ENCODE results near the gene GBE1. TPM values are rescaled to one million over a fixed set of nuclear protein-coding genes. Genes with fewer than 3 reads are reported as not detected.

The GBE1 gene
- total and polyA plus RNA-seq, 9 of the 15 experiments (the other 6 are each of a cell fraction or from before 2014, with no cell fraction given): 7.9 to 25.6 (median 13.1) TPM

DNA sequence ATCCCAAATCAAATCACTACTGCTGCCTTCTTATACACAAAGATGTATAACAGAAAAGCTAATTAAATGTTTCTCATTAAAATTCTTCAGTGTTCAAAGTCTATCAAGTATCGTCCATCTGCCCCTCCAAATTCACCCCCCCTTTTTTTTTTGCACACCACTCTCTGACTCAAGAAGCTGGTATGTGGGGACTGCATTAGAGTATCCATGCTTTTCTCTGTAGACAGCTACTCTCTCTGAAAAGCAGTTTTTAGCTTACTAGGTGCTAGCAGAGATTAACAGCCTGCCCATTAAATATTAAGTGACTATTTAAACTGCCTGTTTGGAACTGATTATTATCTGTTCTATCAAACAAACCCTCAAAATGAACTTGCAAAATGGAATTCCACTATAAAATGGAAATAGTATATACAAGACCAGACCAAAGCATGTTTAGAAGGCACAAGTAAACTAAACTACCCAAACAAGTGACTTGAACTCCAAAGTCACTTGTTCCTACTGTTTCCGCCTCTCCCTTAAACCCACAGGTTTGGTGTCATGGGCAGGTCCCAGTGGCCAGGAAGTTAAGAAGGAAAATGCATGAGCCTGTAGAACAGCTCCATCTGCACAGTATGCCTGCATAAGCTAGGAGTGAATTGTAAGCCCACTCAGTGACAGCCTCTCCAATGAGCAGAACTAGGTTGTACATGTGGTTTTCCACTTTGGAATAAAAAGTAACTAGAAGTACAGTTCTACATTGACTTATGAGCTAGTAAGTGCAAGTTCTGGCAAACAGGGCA is 32.5 kb downstream of the GBE1 start:
- Histone ChIP-seq H3K4me3 (no peak overlapping the region), H3K4me1 (replicated peaks in 1 of 2; ENCODE audit: control insufficient read depth in 2 of 2, insufficient read depth in 2 of 2, low read length in 2 of 2) (peaks cover 0 to 3% of the 10 kb centered on the region in 2 experiments; a peak in 2 of 5 replicates), H3K27me3 (ENCODE audit: control insufficient read depth in 2 of 2, insufficient read depth in 2 of 2, low read length in 2 of 2) (no peaks in the 10 kb centered on the region), H3K79me2 (ENCODE audit: control insufficient read depth, insufficient read depth, low read length) (no peaks in the 10 kb centered on the region; the same call in 2 of the 3 replicates), H3K36me3 (ENCODE audit: control insufficient read depth, insufficient read depth, low read length) (no peaks in the 10 kb centered on the region), H3K27ac (ENCODE audit: extremely low read depth, low read depth, low read length) (no peak overlapping the region), H3K9me1 (ENCODE audit: control insufficient read depth, insufficient read depth, low read length) (no peaks in the 10 kb centered on the region), H4K20me1 (replicated peaks; ENCODE audit: control insufficient read depth, insufficient read depth, low read length) (no peaks in the 10 kb centered on the region), H3K9me3 (replicated peaks; ENCODE audit: control insufficient read depth, insufficient read depth, low read depth, low read length) (no peaks in the 10 kb centered on the region), H2AFZ (ENCODE audit: low read depth, low read length) (no peak overlapping the region), H3K4me2 (ENCODE audit: insufficient read depth, low read length) (no peak overlapping the region), H3K9ac (ENCODE audit: insufficient read depth in 1 of 2, low read depth in 2 of 2, low read length in 2 of 2) (no peak overlapping the region)
- intact Hi-C loops (cut with micrococcal nuclease) (no loop called here), in situ Hi-C loops (cut with MboI) (no loop called here)
- FAIRE-seq (no peak), DNase-seq (ENCODE audit: extremely low read depth in 1 of 4, low spot score in 3 of 4) (no peak), ATAC-seq (no peak)
- POLR2A ChIA-PET: no interaction called here
- CTCF ChIA-PET (ENCODE audit: low intra/inter-chr PET ratio): no interaction called here
- no TSS peak for BruUV-seq (replicated peaks)
- WGBS (ENCODE audit: insufficient coverage, low coverage, missing lambda C conversion rate): 100% methylated on average over 1 of the region's 2 CpGs
- TF ChIP-seq NFE2 (IDR thresholded peaks at IDR 0.05; ENCODE audit: low read depth): no peak
- TF ChIP-seq, protein P1, sequence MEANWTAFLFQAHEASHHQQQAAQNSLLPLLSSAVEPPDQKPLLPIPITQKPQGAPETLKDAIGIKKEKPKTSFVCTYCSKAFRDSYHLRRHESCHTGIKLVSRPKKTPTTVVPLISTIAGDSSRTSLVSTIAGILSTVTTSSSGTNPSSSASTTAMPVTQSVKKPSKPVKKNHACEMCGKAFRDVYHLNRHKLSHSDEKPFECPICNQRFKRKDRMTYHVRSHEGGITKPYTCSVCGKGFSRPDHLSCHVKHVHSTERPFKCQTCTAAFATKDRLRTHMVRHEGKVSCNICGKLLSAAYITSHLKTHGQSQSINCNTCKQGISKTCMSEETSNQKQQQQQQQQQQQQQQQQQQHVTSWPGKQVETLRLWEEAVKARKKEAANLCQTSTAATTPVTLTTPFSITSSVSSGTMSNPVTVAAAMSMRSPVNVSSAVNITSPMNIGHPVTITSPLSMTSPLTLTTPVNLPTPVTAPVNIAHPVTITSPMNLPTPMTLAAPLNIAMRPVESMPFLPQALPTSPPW (CRISPR knock-in tag; IDR thresholded peaks at IDR 0.05): peak; percentile 30; the same call in 1 of the 2 replicates
- TF ChIP-seq, protein P2, sequence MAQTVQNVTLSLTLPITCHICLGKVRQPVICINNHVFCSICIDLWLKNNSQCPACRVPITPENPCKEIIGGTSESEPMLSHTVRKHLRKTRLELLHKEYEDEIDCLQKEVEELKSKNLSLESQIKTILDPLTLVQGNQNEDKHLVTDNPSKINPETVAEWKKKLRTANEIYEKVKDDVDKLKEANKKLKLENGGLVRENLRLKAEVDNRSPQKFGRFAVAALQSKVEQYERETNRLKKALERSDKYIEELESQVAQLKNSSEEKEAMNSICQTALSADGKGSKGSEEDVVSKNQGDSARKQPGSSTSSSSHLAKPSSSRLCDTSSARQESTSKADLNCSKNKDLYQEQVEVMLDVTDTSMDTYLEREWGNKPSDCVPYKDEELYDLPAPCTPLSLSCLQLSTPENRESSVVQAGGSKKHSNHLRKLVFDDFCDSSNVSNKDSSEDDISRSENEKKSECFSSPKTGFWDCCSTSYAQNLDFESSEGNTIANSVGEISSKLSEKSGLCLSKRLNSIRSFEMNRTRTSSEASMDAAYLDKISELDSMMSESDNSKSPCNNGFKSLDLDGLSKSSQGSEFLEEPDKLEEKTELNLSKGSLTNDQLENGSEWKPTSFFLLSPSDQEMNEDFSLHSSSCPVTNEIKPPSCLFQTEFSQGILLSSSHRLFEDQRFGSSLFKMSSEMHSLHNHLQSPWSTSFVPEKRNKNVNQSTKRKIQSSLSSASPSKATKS (CRISPR knock-in tag; IDR thresholded peaks at IDR 0.05): no peak
